BLaER1 (cell line): ENCODE data around the gene BNC2.

Experiments used
- H3K27ac ChIP-seq: shearing (Covaris generic); formaldehyde crosslinking; 2 replicates; pipeline ENCODE4 v1.8.1; 2022
- H3K27me3 ChIP-seq: shearing (Covaris generic); formaldehyde crosslinking; 2 replicates; pipeline ENCODE4 v1.8.1; 2022
- H3K36me3 ChIP-seq: shearing (Covaris generic); formaldehyde crosslinking; 2 replicates; pipeline ENCODE4 v1.8.1; 2022
- H3K4me1 ChIP-seq: shearing (Covaris generic); formaldehyde crosslinking; 2 replicates; pipeline ENCODE4 v1.8.1; 2022
- H3K4me2 ChIP-seq: shearing (Covaris generic); formaldehyde crosslinking; 2 replicates; pipeline ENCODE4 v1.8.1; 2022
- H3K4me3 ChIP-seq: shearing (Covaris generic); formaldehyde crosslinking; 2 replicates; pipeline ENCODE4 v1.8.1; 2022
- H3K9ac ChIP-seq: shearing (Covaris generic); formaldehyde crosslinking; 2 replicates; pipeline ENCODE4 v1.8.1; 2022
- H3K9me3 ChIP-seq: shearing (Covaris generic); formaldehyde crosslinking; 2 replicates; pipeline ENCODE4 v1.8.1; 2022
- H4K20me1 ChIP-seq: shearing (Covaris generic); formaldehyde crosslinking; 2 replicates; pipeline ENCODE4 v1.8.1; 2022
- Cebpa-rat ChIP-seq: shearing (Covaris generic); IDR thresholded peaks from 2 replicates; pipeline ENCODE4 v1.8.1; 2022

Gene BNC2

DNA sequence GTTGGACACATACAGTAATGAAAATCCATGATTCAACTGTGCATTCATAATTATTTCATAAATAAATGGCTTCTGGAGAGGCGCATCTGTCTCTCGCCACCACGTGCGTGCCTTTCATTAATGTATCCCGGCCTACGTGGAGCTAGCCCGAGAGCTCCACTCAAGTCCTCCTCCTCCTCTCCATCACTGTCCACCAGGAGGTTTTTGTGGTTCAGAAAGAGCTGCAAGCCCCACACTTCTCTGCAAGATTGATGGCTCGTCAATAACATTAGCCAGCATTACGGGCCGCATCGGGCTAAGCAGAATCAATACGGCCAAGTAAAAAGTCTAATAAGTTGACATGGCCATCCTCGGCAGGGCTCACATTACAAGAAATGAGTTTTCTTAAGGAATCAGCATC is 499.8 kb downstream of the BNC2 start:
- no peak for TF ChIP-seq Cebpa-rat
- Histone ChIP-seq H3K9me3 (0 out of 2 replicates have a peak, but pooled peaks cover 1% of the 10 kb centered on the region), H3K27ac (no peak overlapping the region), H3K4me2 (no peak overlapping the region), H3K4me1 (peaks cover 12% of the 10 kb centered on the region), H4K20me1 (no peaks in the 10 kb centered on the region), H3K9ac (no peak overlapping the region), H3K36me3 (no peaks in the 10 kb centered on the region), H3K27me3 (no peaks in the 10 kb centered on the region), H3K4me3 (no peak overlapping the region)

DNA sequence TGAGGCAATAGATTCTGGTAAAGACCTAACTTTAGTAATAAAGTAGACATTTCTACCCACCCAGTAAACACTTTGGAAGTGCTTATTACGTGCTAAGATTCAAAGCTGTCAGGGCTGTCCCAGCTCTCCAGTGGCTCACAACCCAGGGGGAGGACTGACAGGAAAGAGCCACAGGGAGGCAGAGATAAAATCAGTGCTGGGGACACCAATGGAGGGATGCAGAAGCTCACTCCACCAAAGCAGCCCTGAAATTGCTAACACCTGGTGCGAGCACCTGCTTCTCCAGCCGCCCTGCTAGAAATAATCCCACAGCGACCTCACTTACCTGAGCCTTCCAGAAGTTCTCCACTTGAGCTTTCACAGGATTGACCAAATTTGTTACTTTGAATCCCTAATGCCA is 501.0 kb downstream of the BNC2 start:
- Histone ChIP-seq H3K4me2 (no peak overlapping the region), H3K9me3 (peaks cover 13% of the 10 kb centered on the region; the same call in 1 of the 2 replicates), H3K27me3 (no peaks in the 10 kb centered on the region), H3K9ac (no peak overlapping the region), H3K4me3 (no peak overlapping the region), H3K4me1 (peaks cover 12% of the 10 kb centered on the region), H4K20me1 (no peaks in the 10 kb centered on the region), H3K36me3 (no peaks in the 10 kb centered on the region), H3K27ac (no peak overlapping the region)
- no peak for TF ChIP-seq Cebpa-rat

GRCh38 chr9:16368237-16369087 is 502.0 kb downstream of the BNC2 start:
- no peak overlapping the region for H3K9ac ChIP-seq
- H3K9me3 ChIP-seq, result peaks cover 13% of the 10 kb centered on the region; the same call in 1 of the 2 replicates
- H3K4me2 ChIP-seq, result no peak overlapping the region
- no peak overlapping the region for H3K27ac ChIP-seq
- no peaks in the 10 kb centered on the region for H3K36me3 ChIP-seq
- no peaks in the 10 kb centered on the region for H4K20me1 ChIP-seq
- H3K4me1 ChIP-seq, result peaks cover 12% of the 10 kb centered on the region
- no peak for TF ChIP-seq Cebpa-rat
- no peaks in the 10 kb centered on the region for H3K27me3 ChIP-seq
- no peak overlapping the region for H3K4me3 ChIP-seq

DNA sequence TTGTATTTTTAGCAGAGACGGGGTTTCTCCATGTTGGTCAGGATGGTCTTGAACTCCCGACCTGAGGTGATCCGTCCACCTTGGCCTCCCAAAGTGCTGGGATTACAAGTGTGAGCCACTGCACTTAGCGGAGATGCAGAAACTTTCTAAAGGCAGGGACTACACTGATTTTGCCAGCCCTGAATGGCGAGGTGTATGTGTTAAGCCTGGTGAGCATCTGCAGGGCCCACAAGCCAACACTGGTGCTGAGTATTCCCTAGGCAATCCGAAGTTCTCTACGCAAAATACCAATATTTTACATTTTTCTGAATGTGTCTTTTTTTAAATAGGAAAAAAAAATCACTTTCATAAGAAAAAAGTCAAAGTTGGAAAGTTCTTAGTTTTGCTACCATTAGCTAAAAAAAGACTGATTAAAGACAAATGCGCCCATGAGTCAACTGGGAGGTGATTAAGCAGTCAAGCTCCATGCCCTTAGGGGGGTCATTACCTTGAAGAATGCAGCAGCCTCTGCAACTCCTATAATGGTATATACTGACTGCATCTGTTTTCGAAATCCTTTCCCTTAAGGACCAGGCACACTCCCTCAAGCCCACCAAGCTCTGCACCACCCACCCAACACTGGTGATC is 502.8 kb downstream of the BNC2 start:
- TF ChIP-seq Cebpa-rat, result no peak
- Histone ChIP-seq H3K4me1 (peaks cover 12% of the 10 kb centered on the region), H3K4me2 (no peak overlapping the region), H3K27ac (no peak overlapping the region), H3K9me3 (peaks cover 13% of the 10 kb centered on the region; the same call in 1 of the 2 replicates), H3K4me3 (no peak overlapping the region), H4K20me1 (no peaks in the 10 kb centered on the region), H3K9ac (no peak overlapping the region), H3K27me3 (no peaks in the 10 kb centered on the region), H3K36me3 (no peaks in the 10 kb centered on the region)

DNA sequence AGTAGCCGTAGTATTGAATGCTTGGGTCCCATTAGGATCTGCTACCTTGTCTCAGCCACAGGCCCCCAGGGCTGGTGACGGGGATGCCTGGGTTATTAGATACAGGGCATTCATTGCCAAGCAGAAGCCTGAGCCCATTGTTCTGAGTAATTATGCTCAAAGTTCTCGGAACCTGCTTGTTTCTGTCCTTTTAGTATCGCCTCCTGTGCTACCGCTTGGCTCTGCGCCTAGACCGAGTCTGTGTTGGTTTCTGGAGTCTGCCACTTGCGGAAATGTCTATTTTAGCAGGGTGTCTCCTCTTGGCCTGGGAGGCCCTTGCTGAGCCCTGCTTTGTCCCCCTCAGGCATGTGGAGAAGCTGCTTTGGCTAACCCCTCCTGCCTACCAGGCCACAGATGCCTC is 506.1 kb downstream of the BNC2 start:
- H3K27me3 ChIP-seq, result no peaks in the 10 kb centered on the region
- H3K9ac ChIP-seq, result no peak overlapping the region
- H3K4me1 ChIP-seq, result peaks cover under 1% of the 10 kb centered on the region; the same call in 1 of the 2 replicates
- H3K36me3 ChIP-seq, result no peaks in the 10 kb centered on the region
- TF ChIP-seq Cebpa-rat, result no peak
- H3K27ac ChIP-seq, result no peak overlapping the region
- no peak overlapping the region for H3K4me3 ChIP-seq
- H4K20me1 ChIP-seq, result no peaks in the 10 kb centered on the region
- peaks cover 30% of the 10 kb centered on the region for H3K9me3 ChIP-seq
- no peak overlapping the region for H3K4me2 ChIP-seq

GRCh38 chr9:16363916-16364315 is 506.6 kb downstream of the BNC2 start:
- no peak for TF ChIP-seq Cebpa-rat
- Histone ChIP-seq H3K9ac (no peak overlapping the region), H3K27ac (no peak overlapping the region), H3K36me3 (no peaks in the 10 kb centered on the region), H3K9me3 (peaks cover 35% of the 10 kb centered on the region), H3K4me3 (no peak overlapping the region), H3K4me1 (peaks cover 5% of the 10 kb centered on the region), H4K20me1 (no peaks in the 10 kb centered on the region), H3K4me2 (no peak overlapping the region), H3K27me3 (no peaks in the 10 kb centered on the region)

- H3K4me1 ChIP-seq, result peaks cover 12% of the 10 kb centered on the region
- no peaks in the 10 kb centered on the region for H3K36me3 ChIP-seq
- H3K9me3 ChIP-seq, result peaks cover 37% of the 10 kb centered on the region
- H3K4me3 ChIP-seq, result no peak overlapping the region
- H3K27ac ChIP-seq, result no peak overlapping the region
- no peaks in the 10 kb centered on the region for H4K20me1 ChIP-seq
- H3K9ac ChIP-seq, result no peak overlapping the region
- no peak for TF ChIP-seq Cebpa-rat
- no peak overlapping the region for H3K4me2 ChIP-seq
- no peaks in the 10 kb centered on the region for H3K27me3 ChIP-seq
Observed at GRCh38 chr9:16363073-16363781, 507.2 kb downstream of the BNC2 start.

- Histone ChIP-seq H3K27me3 (no peaks in the 10 kb centered on the region), H3K4me1 (peaks cover 18% of the 10 kb centered on the region), H3K36me3 (no peaks in the 10 kb centered on the region), H4K20me1 (no peaks in the 10 kb centered on the region), H3K4me3 (no peak overlapping the region), H3K4me2 (no peak overlapping the region), H3K27ac (no peak overlapping the region), H3K9me3 (peaks cover 37% of the 10 kb centered on the region), H3K9ac (no peak overlapping the region)
- TF ChIP-seq Cebpa-rat, result no peak
Observed at GRCh38 chr9:16361939-16362338, 508.5 kb downstream of the BNC2 start.

DNA sequence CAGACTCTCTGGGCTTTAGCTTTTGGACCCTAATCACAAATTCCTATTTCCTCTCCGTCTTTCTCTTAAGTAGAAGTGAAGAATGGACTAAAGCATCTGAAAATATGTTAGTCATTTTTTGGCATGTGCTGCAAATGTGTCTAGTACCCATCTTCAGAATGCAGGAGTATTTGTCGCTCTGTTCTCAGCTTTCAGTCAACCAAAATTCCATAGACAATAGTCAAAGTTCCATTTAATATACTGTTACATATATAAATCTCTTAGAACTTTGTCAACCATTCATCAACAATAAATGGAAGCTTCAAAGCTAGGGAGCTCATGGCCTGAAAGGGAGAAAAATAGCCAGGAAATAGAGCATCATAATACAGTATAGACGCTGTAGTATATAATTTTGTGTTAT is 509.4 kb downstream of the BNC2 start:
- no peak for TF ChIP-seq Cebpa-rat
- Histone ChIP-seq H3K27me3 (no peaks in the 10 kb centered on the region), H3K9me3 (peaks cover 37% of the 10 kb centered on the region), H3K4me1 (peaks cover 18% of the 10 kb centered on the region), H3K4me2 (no peak overlapping the region), H4K20me1 (no peaks in the 10 kb centered on the region), H3K36me3 (no peaks in the 10 kb centered on the region), H3K4me3 (no peak overlapping the region), H3K9ac (no peak overlapping the region), H3K27ac (no peak overlapping the region)

- Histone ChIP-seq H4K20me1 (no peaks in the 10 kb centered on the region), H3K27ac (no peak overlapping the region), H3K4me1 (peaks cover 18% of the 10 kb centered on the region), H3K4me2 (no peak overlapping the region), H3K4me3 (no peak overlapping the region), H3K9me3 (peaks cover 36% of the 10 kb centered on the region), H3K9ac (no peak overlapping the region), H3K36me3 (no peaks in the 10 kb centered on the region), H3K27me3 (no peaks in the 10 kb centered on the region)
- no peak for TF ChIP-seq Cebpa-rat
Observed at GRCh38 chr9:16360247-16360646, 510.2 kb downstream of the BNC2 start.
